ENCODE data around the gene UBAC2.

Gene UBAC2

GRCh38 chr13:99307247-99307646 is 106.6 kb downstream of the UBAC2 start, which contains the start of gene GPR183:
Gene GPR183, minus strand, starts transcription at chr13:99307399. Its CDS starts 11,254 bp downstream, at chr13:99296145.
- peak within 1 kb of the TSS; percentile 77 for H3K27ac Mint-ChIP-seq
- H3K4me1 Mint-ChIP-seq, result peaks cover 74% of the 10 kb centered on the region
- no peaks in the 10 kb centered on the region for H3K9me3 Mint-ChIP-seq
- H3K27me3 Mint-ChIP-seq, result no peaks in the 10 kb centered on the region
- peak; percentile 90 for ATAC-seq
- H3K36me3 Mint-ChIP-seq, result peaks cover 47% of the 10 kb centered on the region
- H3K4me3 Mint-ChIP-seq, result peak within 1 kb of the TSS; percentile 97

GRCh38 chr13:99307648-99308339 is 107.1 kb downstream of the UBAC2 start:
- ATAC-seq, result peak; percentile 65
- no peaks in the 10 kb centered on the region for H3K9me3 Mint-ChIP-seq
- H3K4me1 Mint-ChIP-seq, result peaks cover 75% of the 10 kb centered on the region
- H3K4me3 Mint-ChIP-seq, result peak overlapping the region; percentile 97
- peak overlapping the region; percentile 77 for H3K27ac Mint-ChIP-seq
- no peaks in the 10 kb centered on the region for H3K27me3 Mint-ChIP-seq
- H3K36me3 Mint-ChIP-seq, result peaks cover 50% of the 10 kb centered on the region

DNA sequence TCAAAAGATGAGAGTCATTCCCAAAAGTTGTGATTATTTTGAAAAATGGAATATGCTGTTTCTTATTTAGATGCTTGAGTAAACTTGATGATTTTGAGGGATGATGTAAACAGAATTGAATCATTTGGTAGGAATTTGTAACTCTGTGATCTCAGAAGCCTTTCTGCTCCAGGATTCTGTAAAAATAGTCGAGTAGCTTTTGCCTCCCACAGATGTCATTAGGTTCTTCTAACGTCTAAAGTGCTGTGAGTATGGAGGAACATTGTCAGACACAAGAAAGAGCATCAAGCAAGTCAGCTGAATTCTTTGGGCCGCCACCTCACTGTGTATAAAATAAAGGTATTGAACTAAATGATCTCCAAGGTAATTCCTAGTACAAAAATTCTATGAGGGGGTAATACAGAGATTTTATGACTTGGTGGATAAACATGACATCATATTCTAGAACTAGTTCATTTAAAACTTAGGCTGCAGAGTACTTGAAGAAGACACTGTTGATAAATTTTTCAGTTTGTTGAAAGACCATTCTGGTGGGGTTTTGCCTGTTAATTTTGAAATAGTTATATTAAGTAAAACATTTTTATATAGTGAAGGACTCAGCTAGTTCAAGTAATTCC is 107.9 kb downstream of the UBAC2 start:
- Mint-ChIP-seq H3K27ac (peak overlapping the region; percentile 77), H3K4me3 (peak overlapping the region; percentile 97), H3K36me3 (peaks cover 50% of the 10 kb centered on the region), H3K9me3 (no peaks in the 10 kb centered on the region), H3K4me1 (peaks cover 75% of the 10 kb centered on the region), H3K27me3 (no peaks in the 10 kb centered on the region)
- no peak for ATAC-seq

DNA sequence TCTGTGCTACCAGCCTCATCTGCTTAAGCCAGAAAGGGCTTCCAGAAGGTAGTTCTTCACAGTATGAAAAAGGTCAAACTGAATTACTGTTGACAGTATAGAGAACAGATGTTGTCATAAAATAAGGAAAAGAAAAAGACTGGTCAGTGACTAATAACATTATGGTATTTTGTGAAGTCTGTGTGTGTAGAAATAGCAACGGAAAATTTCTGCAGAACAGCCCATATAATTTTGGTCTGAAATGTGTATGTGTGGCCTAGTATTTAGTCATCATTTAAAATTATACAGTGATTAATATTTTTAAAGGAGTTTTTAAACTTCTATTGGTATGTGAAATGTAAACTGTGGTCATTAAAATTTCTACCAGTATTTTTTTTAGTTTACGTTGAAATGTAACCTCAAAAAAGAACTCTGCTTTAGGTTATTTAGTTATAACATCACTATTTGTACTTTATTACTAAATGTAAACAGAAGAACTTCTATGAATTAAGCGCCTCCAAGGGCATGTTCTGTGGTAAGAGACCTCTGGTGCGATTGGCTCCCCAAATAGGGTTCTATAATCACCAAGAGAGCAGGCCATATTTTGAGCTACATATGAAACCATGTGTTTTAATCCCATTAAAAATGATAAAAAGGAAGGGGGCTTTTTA is 109.9 kb downstream of the UBAC2 start:
- no peaks in the 10 kb centered on the region for H3K27me3 Mint-ChIP-seq
- H3K9me3 Mint-ChIP-seq, result no peaks in the 10 kb centered on the region
- peak overlapping the region; percentile 77 for H3K27ac Mint-ChIP-seq
- peaks cover 46% of the 10 kb centered on the region for H3K36me3 Mint-ChIP-seq
- H3K4me1 Mint-ChIP-seq, result peaks cover 70% of the 10 kb centered on the region
- ATAC-seq, result peak; percentile 82
- H3K4me3 Mint-ChIP-seq, result no peak overlapping the region

DNA sequence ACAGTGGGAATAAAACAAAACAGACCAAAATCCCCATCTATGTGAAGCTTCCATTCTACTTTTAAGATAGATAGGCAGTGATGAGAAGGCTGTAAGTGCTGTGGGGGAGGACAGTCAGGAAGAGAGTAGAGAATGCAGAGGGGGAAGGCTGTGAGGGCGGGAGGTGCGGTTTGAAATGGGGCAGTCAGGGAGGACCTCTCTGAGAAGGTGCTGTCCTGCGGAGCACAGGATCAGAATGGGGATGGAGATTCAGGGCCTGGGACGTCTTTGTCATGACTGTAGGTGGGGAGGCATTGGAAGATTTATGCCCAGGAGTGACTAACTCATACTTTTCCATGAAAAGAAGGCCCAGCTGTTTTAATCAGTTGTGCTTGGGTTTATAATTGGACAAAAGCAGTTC is 110.5 kb downstream of the UBAC2 start:
- Mint-ChIP-seq H3K27ac (peak overlapping the region; percentile 77), H3K4me3 (peak overlapping the region; percentile 1), H3K4me1 (peaks cover 71% of the 10 kb centered on the region), H3K9me3 (no peaks in the 10 kb centered on the region), H3K27me3 (no peaks in the 10 kb centered on the region), H3K36me3 (peaks cover 42% of the 10 kb centered on the region)
- no peak for ATAC-seq

DNA sequence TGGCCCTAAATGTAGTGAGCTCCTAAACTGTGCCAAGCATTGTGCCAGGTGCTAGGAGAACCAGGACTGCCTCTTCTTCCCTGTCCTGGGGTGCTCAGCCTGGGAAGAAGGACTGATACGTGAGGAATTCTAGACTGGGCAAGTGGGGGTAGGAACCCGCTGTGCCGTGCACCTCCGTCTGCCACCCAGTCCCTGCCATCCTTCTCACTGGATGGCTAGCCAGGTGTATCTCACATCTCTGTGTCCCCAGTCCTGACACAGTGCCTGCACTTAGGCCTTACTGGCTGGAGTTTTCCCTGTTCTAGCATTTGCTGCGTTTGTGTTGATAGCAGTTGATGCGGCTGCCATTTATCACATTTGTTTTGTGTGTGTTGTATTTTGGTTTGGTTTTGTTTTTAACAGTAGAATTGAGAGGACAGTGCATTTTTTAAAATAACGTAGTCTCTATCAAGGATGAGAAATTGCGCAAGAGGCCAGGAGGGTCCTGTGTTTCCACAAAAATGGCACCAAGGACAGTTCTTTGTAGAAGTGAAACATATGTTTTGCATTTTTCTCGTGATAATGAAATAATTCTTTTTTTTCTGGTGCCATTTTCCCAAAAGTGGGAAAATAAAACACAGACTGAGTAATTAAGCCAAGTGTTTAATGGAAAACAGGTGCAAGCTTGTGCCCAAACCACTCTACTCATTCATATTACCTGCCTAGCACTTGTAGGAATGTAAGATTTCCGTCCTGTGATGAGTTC is 111.3 kb downstream of the UBAC2 start:
- no peak for ATAC-seq
- Mint-ChIP-seq H3K4me3 (no peak overlapping the region), H3K27ac (peak overlapping the region; percentile 77), H3K27me3 (no peaks in the 10 kb centered on the region), H3K36me3 (peaks cover 42% of the 10 kb centered on the region), H3K4me1 (peaks cover 74% of the 10 kb centered on the region), H3K9me3 (no peaks in the 10 kb centered on the region)

GRCh38 chr13:99312493-99312883 is 111.8 kb downstream of the UBAC2 start:
- H3K36me3 Mint-ChIP-seq, result peaks cover 43% of the 10 kb centered on the region

DNA sequence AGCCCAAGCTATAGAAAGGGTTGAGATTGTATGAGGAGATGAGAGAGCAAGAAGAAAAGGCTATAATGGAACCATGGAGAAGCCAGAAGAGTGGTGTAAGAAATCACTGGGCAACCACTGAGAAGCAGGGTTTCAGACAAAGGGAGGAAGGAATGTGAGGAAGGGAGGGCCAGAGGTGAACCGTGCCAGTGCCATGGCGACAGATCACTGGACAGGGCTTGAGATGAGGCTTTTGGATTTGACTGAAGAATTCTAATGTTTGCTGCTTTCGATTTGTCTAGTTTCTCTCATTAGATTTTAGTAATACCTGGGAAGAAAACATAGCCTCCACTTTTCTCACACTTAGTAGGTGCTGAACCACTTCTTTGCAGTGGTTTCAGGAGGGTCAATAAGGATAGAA is 112.8 kb downstream of the UBAC2 start:
- Mint-ChIP-seq H3K27me3 (no peaks in the 10 kb centered on the region), H3K27ac (peak overlapping the region; percentile 77), H3K36me3 (peaks cover 48% of the 10 kb centered on the region), H3K9me3 (no peaks in the 10 kb centered on the region), H3K4me3 (no peak overlapping the region), H3K4me1 (peaks cover 61% of the 10 kb centered on the region)
- no peak for ATAC-seq

More at GRCh38 chr13:99312493-99312883, 111.8 kb downstream of the UBAC2 start:
- Mint-ChIP-seq H3K4me1 (peaks cover 71% of the 10 kb centered on the region), H3K4me3 (peak overlapping the region; percentile 22), H3K27me3 (no peaks in the 10 kb centered on the region), H3K9me3 (no peaks in the 10 kb centered on the region), H3K27ac (peak overlapping the region; percentile 77)
- ATAC-seq, result peak; percentile 47

DNA sequence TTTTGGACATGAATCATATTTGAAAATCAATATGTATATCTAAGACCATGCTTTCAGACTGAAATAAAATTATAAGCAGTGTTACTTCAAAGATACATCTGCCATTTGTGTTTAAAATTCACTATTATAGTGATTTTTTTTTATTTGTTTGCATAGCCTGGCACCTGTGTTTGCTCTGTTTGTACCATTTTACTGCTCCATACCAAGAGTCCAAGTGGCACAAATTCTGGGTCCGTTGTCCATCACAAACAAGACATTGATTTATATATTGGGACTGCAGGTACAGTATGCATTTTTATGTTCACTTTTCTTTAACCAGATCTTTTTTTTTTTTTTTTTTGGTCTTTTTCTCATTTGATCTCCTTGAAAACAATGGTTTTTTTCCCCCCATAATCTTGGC is 113.3 kb downstream of the UBAC2 start:
- ATAC-seq, result no peak
- peaks cover 52% of the 10 kb centered on the region for H3K36me3 Mint-ChIP-seq
- peak overlapping the region; percentile 77 for H3K27ac Mint-ChIP-seq
- no peaks in the 10 kb centered on the region for H3K27me3 Mint-ChIP-seq
- H3K4me1 Mint-ChIP-seq, result peaks cover 57% of the 10 kb centered on the region
- no peak overlapping the region for H3K4me3 Mint-ChIP-seq
- no peaks in the 10 kb centered on the region for H3K9me3 Mint-ChIP-seq

DNA sequence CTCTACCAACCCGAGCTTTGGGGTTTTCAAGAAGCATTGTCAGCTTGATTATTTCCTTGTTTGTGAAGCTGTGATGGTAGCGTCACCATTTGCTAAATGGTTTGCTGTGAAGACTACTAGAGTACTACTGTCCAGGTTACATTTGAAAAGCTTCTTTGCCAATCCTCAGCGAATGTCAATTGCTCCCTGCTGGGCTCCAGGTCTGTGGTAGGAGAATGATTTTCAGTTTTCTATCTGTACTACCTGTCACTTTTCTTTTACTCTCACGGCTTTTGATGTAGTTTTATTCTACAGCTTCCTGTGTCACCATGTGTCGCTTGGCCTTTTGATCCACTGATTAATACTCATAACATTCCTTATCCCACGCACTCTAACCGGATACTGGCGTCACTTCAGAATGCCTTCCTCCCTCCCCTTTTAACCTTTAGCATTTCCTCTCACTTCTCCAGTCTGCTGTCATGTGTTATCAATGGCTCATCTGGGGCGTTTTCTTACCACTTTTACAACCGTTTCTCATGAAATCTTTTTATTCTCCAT is 114.1 kb downstream of the UBAC2 start:
- Mint-ChIP-seq H3K36me3 (peaks cover 59% of the 10 kb centered on the region), H3K27ac (peak overlapping the region; percentile 26), H3K4me3 (no peak overlapping the region), H3K27me3 (no peaks in the 10 kb centered on the region), H3K4me1 (peaks cover 54% of the 10 kb centered on the region), H3K9me3 (no peaks in the 10 kb centered on the region)
- ATAC-seq, result no peak

DNA sequence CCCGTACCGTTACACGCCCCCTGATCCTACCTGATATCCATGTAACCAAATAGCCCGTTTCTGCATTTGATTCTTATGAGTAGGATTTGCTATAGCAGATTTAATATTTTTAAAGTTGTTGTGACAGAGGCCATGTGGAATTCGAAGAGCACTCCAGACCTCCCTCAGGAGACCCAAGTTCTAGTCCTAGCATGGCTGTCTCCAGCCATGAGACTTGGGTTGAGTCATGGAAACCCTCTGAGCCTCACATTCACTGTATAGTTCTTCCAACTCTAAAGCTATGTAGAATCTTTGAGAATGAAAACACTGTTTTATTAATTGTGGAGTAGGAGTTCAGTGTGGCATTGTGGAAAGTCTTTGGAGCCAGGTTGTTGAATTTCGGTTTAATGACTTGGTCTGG is 114.5 kb downstream of the UBAC2 start:
- Mint-ChIP-seq H3K4me1 (peaks cover 54% of the 10 kb centered on the region), H3K4me3 (no peak overlapping the region), H3K27ac (peak overlapping the region; percentile 26), H3K36me3 (peaks cover 63% of the 10 kb centered on the region), H3K27me3 (no peaks in the 10 kb centered on the region), H3K9me3 (no peaks in the 10 kb centered on the region)
- no peak for ATAC-seq

- H3K9me3 Mint-ChIP-seq, result no peaks in the 10 kb centered on the region
- H3K4me1 Mint-ChIP-seq, result peaks cover 47% of the 10 kb centered on the region
- no peak for ATAC-seq
- no peak overlapping the region for H3K27ac Mint-ChIP-seq
- no peaks in the 10 kb centered on the region for H3K27me3 Mint-ChIP-seq
- H3K36me3 Mint-ChIP-seq, result peaks cover 64% of the 10 kb centered on the region
- no peak overlapping the region for H3K4me3 Mint-ChIP-seq
Measured at GRCh38 chr13:99316224-99316623, 115.6 kb downstream of the UBAC2 start.

DNA sequence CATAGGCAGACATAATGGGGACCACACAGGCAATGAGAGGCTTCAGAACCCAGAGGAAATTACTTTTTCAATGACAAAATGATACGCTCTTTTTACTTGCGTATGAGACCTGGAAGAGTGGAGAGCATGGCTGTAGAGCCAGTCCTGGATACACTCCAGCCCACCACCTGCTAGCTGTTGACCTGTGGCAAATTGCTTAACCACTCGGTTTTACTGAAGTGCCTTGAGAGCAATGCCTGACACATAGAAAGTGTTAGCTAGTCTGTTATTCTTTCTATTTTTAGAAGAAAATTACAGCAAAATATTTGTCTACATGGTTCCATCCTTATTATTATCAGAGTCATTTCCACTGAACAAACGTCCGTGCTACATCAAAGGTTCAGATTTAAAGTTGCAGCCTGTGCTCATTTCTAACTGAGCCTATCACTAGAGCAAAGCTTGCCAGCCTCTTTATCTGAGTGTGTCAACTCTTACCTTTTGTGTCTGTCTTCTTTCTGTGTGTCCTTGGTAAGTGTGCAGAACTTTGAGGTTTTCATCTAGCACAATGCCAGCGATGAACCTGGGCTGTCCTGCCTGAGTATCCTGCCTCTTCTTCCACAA is 116.1 kb downstream of the UBAC2 start:
- no peaks in the 10 kb centered on the region for H3K27me3 Mint-ChIP-seq
- ATAC-seq, result no peak
- peaks cover 64% of the 10 kb centered on the region for H3K36me3 Mint-ChIP-seq
- peaks cover 43% of the 10 kb centered on the region for H3K4me1 Mint-ChIP-seq
- H3K4me3 Mint-ChIP-seq, result no peak overlapping the region
- no peaks in the 10 kb centered on the region for H3K9me3 Mint-ChIP-seq
- no peak overlapping the region for H3K27ac Mint-ChIP-seq

GRCh38 chr13:99320693-99321481 is 120.2 kb downstream of the UBAC2 start:
- Mint-ChIP-seq H3K4me1 (peaks cover 51% of the 10 kb centered on the region), H3K27me3 (no peaks in the 10 kb centered on the region), H3K9me3 (no peaks in the 10 kb centered on the region), H3K4me3 (no peak overlapping the region), H3K27ac (no peak overlapping the region), H3K36me3 (peaks cover 44% of the 10 kb centered on the region)
- no peak for ATAC-seq
